Dendritic cell treated with granulocyte-macrophage colony-stimulating factor and Interleukin-4, amounts not matched to agents 40 ng/mL and 50 ng/mL, for 4 days (primary cell): Measurements from ENCODE around the gene PPT2.
"Not testable (repeated sequence)": the region's sequence is repeated elsewhere in the genome, so short reads cannot be mapped to it uniquely, and the experiment has no call there.

Experiments used
- H3K27ac Mint-ChIP-seq: one replicate; pipeline ENCODE4 v1.8.0; 2022; ENCODE audit warnings: mild to moderate bottlenecking, mixed read lengths
- H3K27me3 Mint-ChIP-seq: one replicate; pipeline ENCODE4 v1.8.0; 2022; ENCODE audit warnings: mild to moderate bottlenecking, mixed read lengths
- H3K36me3 Mint-ChIP-seq: one replicate; pipeline ENCODE4 v1.8.0; 2022; ENCODE audit warnings: low read depth, mixed read lengths
- H3K4me1 Mint-ChIP-seq: one replicate; pipeline ENCODE4 v1.8.0; 2022; ENCODE audit warnings: low read depth, mixed read lengths
- H3K4me3 Mint-ChIP-seq: one replicate; pipeline ENCODE4 v1.8.0; 2022; ENCODE audit warnings: mild to moderate bottlenecking, moderate library complexity, mixed read lengths
- H3K9me3 Mint-ChIP-seq: one replicate; pipeline ENCODE4 v1.8.0; 2022; ENCODE audit warnings: mixed read lengths
- intact Hi-C: fragments of 100-400 bp; cut with micrococcal nuclease; formaldehyde crosslinking; loops from one replicate; pipeline ENCODE4 v1.15.0; 2022

The PPT2 gene

DNA sequence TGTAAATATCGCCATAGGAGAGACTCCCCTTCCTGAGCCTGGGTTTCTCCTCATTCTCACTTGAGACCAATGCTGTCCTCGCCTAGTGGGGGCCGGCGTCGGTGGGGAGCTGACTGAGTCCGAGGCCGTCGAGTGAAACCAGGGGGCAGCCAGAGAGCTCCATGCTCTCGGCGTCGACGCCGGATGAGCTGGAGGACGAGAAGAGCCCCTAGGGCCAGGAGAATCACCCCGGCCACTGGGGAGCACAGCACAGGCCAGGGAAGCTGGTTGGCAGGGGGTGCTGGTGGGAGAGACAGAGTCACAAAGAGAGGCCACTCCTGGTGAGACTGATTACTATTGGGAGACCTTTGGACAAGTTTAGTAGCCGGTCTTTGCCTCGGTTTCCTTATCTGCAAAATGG, 44.9 kb downstream of the PPT2 start:
- Mint-ChIP-seq H3K36me3 (peaks cover 13% of the 10 kb centered on the region), H3K27me3 (peaks cover 20% of the 10 kb centered on the region), H3K27ac (peak overlapping the region; percentile 99), H3K4me1 (peaks cover 33% of the 10 kb centered on the region), H3K9me3 (no peaks in the 10 kb centered on the region), H3K4me3 (no peak overlapping the region)
- intact Hi-C loops = no loop called here

GRCh38 chr6:32200711-32201475, 47.0 kb downstream of the PPT2 start:
- Mint-ChIP-seq H3K4me1 (peaks cover 21% of the 10 kb centered on the region), H3K27me3 (peaks cover 30% of the 10 kb centered on the region), H3K27ac (peak overlapping the region; percentile 4), H3K36me3 (peaks cover 13% of the 10 kb centered on the region), H3K9me3 (no peaks in the 10 kb centered on the region), H3K4me3 (no peak overlapping the region)
- intact Hi-C loops = no loop called here

DNA sequence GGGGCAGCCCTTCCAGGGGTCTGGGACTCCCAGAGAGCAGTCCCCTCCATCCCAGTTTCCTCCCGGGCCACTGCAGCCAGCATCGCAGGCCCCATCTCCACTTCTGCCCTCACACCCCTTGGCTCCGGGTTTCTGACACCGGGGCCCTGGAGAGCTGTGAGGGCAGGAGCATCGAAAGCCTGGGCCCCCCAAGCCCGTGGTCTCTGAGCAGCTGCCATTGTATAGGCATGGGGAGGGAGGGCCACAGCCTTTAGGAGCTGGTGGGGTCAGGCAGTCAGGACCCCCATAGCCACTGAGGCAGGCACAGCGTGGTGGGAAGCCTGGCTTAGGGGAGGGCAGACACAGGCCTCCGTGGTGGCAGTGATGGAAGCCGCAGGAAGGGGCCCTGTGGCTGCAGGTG, 48.2 kb downstream of the PPT2 start:
- H3K9me3 Mint-ChIP-seq = no peaks in the 10 kb centered on the region
- intact Hi-C loops = no loop called here
- peaks cover 9% of the 10 kb centered on the region for H3K4me1 Mint-ChIP-seq
- H3K36me3 Mint-ChIP-seq = peaks cover 1% of the 10 kb centered on the region
- H3K27me3 Mint-ChIP-seq = peaks cover 33% of the 10 kb centered on the region
- no peak overlapping the region for H3K4me3 Mint-ChIP-seq
- H3K27ac Mint-ChIP-seq = no peak overlapping the region

- H3K36me3 Mint-ChIP-seq = no peaks in the 10 kb centered on the region
- no peak overlapping the region for H3K27ac Mint-ChIP-seq
- no peaks in the 10 kb centered on the region for H3K9me3 Mint-ChIP-seq
- intact Hi-C loops = no loop called here
- H3K4me1 Mint-ChIP-seq = peaks cover 5% of the 10 kb centered on the region
- no peak overlapping the region for H3K4me3 Mint-ChIP-seq
- peaks cover 37% of the 10 kb centered on the region for H3K27me3 Mint-ChIP-seq
Measured at GRCh38 chr6:32203426-32204267, 49.7 kb downstream of the PPT2 start.

DNA sequence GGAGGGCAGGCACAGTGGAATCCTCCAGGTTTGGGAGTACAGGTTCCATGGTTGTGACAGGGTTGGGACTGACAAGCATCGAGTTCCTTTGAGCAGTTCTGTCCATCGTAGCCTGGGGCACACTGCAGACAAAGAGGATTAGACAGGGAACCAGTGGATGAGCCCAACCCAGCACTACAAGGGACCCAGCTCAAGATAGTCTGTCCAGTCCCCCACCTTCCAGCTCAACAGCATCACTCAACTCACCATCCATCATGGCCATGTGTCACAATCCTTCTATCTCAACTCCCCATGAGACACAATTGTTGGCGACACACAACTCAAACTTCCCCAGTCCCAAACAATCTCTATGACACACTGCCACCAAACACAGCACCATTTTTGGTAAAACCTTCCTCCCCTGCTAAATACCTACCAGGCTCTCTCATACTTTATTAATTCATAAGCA, 50.4 kb downstream of the PPT2 start:
- intact Hi-C loops = no loop called here
- H3K27me3 Mint-ChIP-seq = peaks cover 37% of the 10 kb centered on the region
- no peak overlapping the region for H3K4me3 Mint-ChIP-seq
- H3K4me1 Mint-ChIP-seq = peaks cover 5% of the 10 kb centered on the region
- H3K27ac Mint-ChIP-seq = no peak overlapping the region
- H3K36me3 Mint-ChIP-seq = no peaks in the 10 kb centered on the region
- H3K9me3 Mint-ChIP-seq = no peaks in the 10 kb centered on the region

- Mint-ChIP-seq H3K4me3 (no peak overlapping the region), H3K4me1 (peaks cover 10% of the 10 kb centered on the region), H3K36me3 (no peaks in the 10 kb centered on the region), H3K27ac (no peak overlapping the region), H3K9me3 (no peaks in the 10 kb centered on the region), H3K27me3 (peaks cover 16% of the 10 kb centered on the region)
- intact Hi-C loops = no loop called here
Measured at GRCh38 chr6:32208996-32209395, 55.1 kb downstream of the PPT2 start.

GRCh38 chr6:32210191-32210601, 56.3 kb downstream of the PPT2 start:
- peaks cover 9% of the 10 kb centered on the region for H3K27me3 Mint-ChIP-seq
- H3K9me3 Mint-ChIP-seq = no peaks in the 10 kb centered on the region
- H3K4me1 Mint-ChIP-seq = peaks cover 9% of the 10 kb centered on the region
- no peak overlapping the region for H3K4me3 Mint-ChIP-seq
- no peaks in the 10 kb centered on the region for H3K36me3 Mint-ChIP-seq
- intact Hi-C loops = no loop called here
- H3K27ac Mint-ChIP-seq = no peak overlapping the region

- H3K4me1 Mint-ChIP-seq, intact Hi-C loops, H3K27ac Mint-ChIP-seq, H3K9me3 Mint-ChIP-seq, H3K36me3 Mint-ChIP-seq, H3K27me3 Mint-ChIP-seq, H3K4me3 Mint-ChIP-seq: not testable (repeated sequence)
Measured at GRCh38 chr6:32211432-32211831, 57.5 kb downstream of the PPT2 start.

- no peak overlapping the region for H3K27ac Mint-ChIP-seq
- intact Hi-C loops = no loop called here
Measured at GRCh38 chr6:32212076-32212760, 58.3 kb downstream of the PPT2 start.

More at GRCh38 chr6:32212076-32212760, 58.3 kb downstream of the PPT2 start:
- Mint-ChIP-seq H3K27me3 (peaks cover 5% of the 10 kb centered on the region), H3K4me3 (no peak overlapping the region), H3K9me3 (no peaks in the 10 kb centered on the region), H3K4me1 (peaks cover 9% of the 10 kb centered on the region), H3K36me3 (no peaks in the 10 kb centered on the region)
